Stimulated activated naive CD8-positive, alpha-beta T cell treated with anti-CD3 and anti-CD28 coated beads, Interleukin-15, Interleukin-2, amounts not matched to agents 100 ng/mL and 50 ng/mL, for 24 hours (primary cell): ENCODE data around the gene SYNPR.

ENCODE experiments used
- H3K27ac Mint-ChIP-seq: one replicate; pipeline ENCODE4 v1.8.0; 2021; ENCODE audit warnings: mild to moderate bottlenecking, mixed read lengths
- H3K27me3 Mint-ChIP-seq: one replicate; pipeline ENCODE4 v1.8.0; 2021; ENCODE audit warnings: mixed read lengths
- H3K36me3 Mint-ChIP-seq: one replicate; pipeline ENCODE4 v1.8.0; 2021; ENCODE audit warnings: low read depth, mixed read lengths
- H3K4me1 Mint-ChIP-seq: one replicate; pipeline ENCODE4 v1.8.0; 2021; ENCODE audit warnings: low read depth, mixed read lengths
- H3K4me3 Mint-ChIP-seq: one replicate; pipeline ENCODE4 v1.8.0; 2021; ENCODE audit warnings: mild to moderate bottlenecking, mixed read lengths
- H3K9me3 Mint-ChIP-seq: one replicate; pipeline ENCODE4 v1.8.0; 2021; ENCODE audit warnings: mixed read lengths

Gene SYNPR

GRCh38 chr3:63386568-63386967, 108.5 kb downstream of the SYNPR start:
- Mint-ChIP-seq H3K9me3 (peaks cover 5% of the 10 kb centered on the region), H3K4me3 (no peak overlapping the region), H3K27me3 (no peaks in the 10 kb centered on the region), H3K4me1 (no peaks in the 10 kb centered on the region), H3K27ac (no peak overlapping the region), H3K36me3 (no peaks in the 10 kb centered on the region)

- no peaks in the 10 kb centered on the region for H3K27me3 Mint-ChIP-seq
- no peaks in the 10 kb centered on the region for H3K36me3 Mint-ChIP-seq
- no peak overlapping the region for H3K4me3 Mint-ChIP-seq
- no peaks in the 10 kb centered on the region for H3K4me1 Mint-ChIP-seq
- no peak overlapping the region for H3K27ac Mint-ChIP-seq
- peaks cover 3% of the 10 kb centered on the region for H3K9me3 Mint-ChIP-seq
These were observed 109.5 kb downstream of the SYNPR start for GRCh38 chr3:63387568-63387967.

- no peaks in the 10 kb centered on the region for H3K27me3 Mint-ChIP-seq
- no peaks in the 10 kb centered on the region for H3K4me1 Mint-ChIP-seq
- no peaks in the 10 kb centered on the region for H3K36me3 Mint-ChIP-seq
- no peaks in the 10 kb centered on the region for H3K9me3 Mint-ChIP-seq
- no peak overlapping the region for H3K4me3 Mint-ChIP-seq
- H3K27ac Mint-ChIP-seq = no peak overlapping the region
These were observed 112.7 kb downstream of the SYNPR start for GRCh38 chr3:63390710-63391230.

GRCh38 chr3:63395960-63396359, 117.9 kb downstream of the SYNPR start:
- H3K27me3 Mint-ChIP-seq = no peaks in the 10 kb centered on the region
- no peaks in the 10 kb centered on the region for H3K4me1 Mint-ChIP-seq
- H3K9me3 Mint-ChIP-seq = no peaks in the 10 kb centered on the region
- no peak overlapping the region for H3K4me3 Mint-ChIP-seq
- H3K27ac Mint-ChIP-seq = no peak overlapping the region
- H3K36me3 Mint-ChIP-seq = no peaks in the 10 kb centered on the region

GRCh38 chr3:63400246-63400860, 122.2 kb downstream of the SYNPR start:
- Mint-ChIP-seq H3K9me3 (no peaks in the 10 kb centered on the region), H3K27ac (no peak overlapping the region), H3K27me3 (no peaks in the 10 kb centered on the region), H3K4me1 (no peaks in the 10 kb centered on the region), H3K4me3 (no peak overlapping the region), H3K36me3 (no peaks in the 10 kb centered on the region)

- Mint-ChIP-seq H3K9me3 (no peaks in the 10 kb centered on the region), H3K4me3 (no peak overlapping the region), H3K4me1 (no peaks in the 10 kb centered on the region), H3K36me3 (no peaks in the 10 kb centered on the region), H3K27ac (no peak overlapping the region), H3K27me3 (no peaks in the 10 kb centered on the region)
These were observed 127.8 kb downstream of the SYNPR start for GRCh38 chr3:63405882-63406281.

GRCh38 chr3:63413523-63413922, 135.4 kb downstream of the SYNPR start:
- Mint-ChIP-seq H3K4me1 (no peaks in the 10 kb centered on the region), H3K27me3 (no peaks in the 10 kb centered on the region), H3K36me3 (no peaks in the 10 kb centered on the region), H3K27ac (no peak overlapping the region), H3K4me3 (no peak overlapping the region), H3K9me3 (no peaks in the 10 kb centered on the region)

GRCh38 chr3:63414607-63415006, 136.5 kb downstream of the SYNPR start:
- no peaks in the 10 kb centered on the region for H3K36me3 Mint-ChIP-seq
- H3K27me3 Mint-ChIP-seq = no peaks in the 10 kb centered on the region
- H3K27ac Mint-ChIP-seq = no peak overlapping the region
- H3K4me1 Mint-ChIP-seq = no peaks in the 10 kb centered on the region
- H3K9me3 Mint-ChIP-seq = no peaks in the 10 kb centered on the region
- H3K4me3 Mint-ChIP-seq = no peak overlapping the region

GRCh38 chr3:63429905-63430304, 151.8 kb downstream of the SYNPR start:
- H3K27ac Mint-ChIP-seq = no peak overlapping the region
- H3K9me3 Mint-ChIP-seq = no peaks in the 10 kb centered on the region
- H3K27me3 Mint-ChIP-seq = no peaks in the 10 kb centered on the region
- no peaks in the 10 kb centered on the region for H3K36me3 Mint-ChIP-seq
- H3K4me3 Mint-ChIP-seq = no peak overlapping the region
- H3K4me1 Mint-ChIP-seq = no peaks in the 10 kb centered on the region

GRCh38 chr3:63430875-63431274, 152.8 kb downstream of the SYNPR start:
- Mint-ChIP-seq H3K4me1 (no peaks in the 10 kb centered on the region), H3K27me3 (no peaks in the 10 kb centered on the region), H3K4me3 (no peak overlapping the region), H3K36me3 (no peaks in the 10 kb centered on the region), H3K27ac (no peak overlapping the region), H3K9me3 (no peaks in the 10 kb centered on the region)

- Mint-ChIP-seq H3K36me3 (no peaks in the 10 kb centered on the region), H3K4me3 (no peak overlapping the region), H3K9me3 (no peaks in the 10 kb centered on the region), H3K27ac (no peak overlapping the region), H3K4me1 (no peaks in the 10 kb centered on the region), H3K27me3 (peaks cover 3% of the 10 kb centered on the region)
These were observed 159.8 kb downstream of the SYNPR start for GRCh38 chr3:63437858-63438257.

- no peak overlapping the region for H3K4me3 Mint-ChIP-seq
- H3K4me1 Mint-ChIP-seq = no peaks in the 10 kb centered on the region
- H3K36me3 Mint-ChIP-seq = no peaks in the 10 kb centered on the region
- no peak overlapping the region for H3K27ac Mint-ChIP-seq
- H3K27me3 Mint-ChIP-seq = peaks cover 3% of the 10 kb centered on the region
- no peaks in the 10 kb centered on the region for H3K9me3 Mint-ChIP-seq
These were observed 160.8 kb downstream of the SYNPR start for GRCh38 chr3:63438826-63439371.

- H3K27me3 Mint-ChIP-seq = peaks cover 3% of the 10 kb centered on the region
These were observed 163.2 kb downstream of the SYNPR start for GRCh38 chr3:63441262-63441661.

GRCh38 chr3:63442918-63443317, 164.8 kb downstream of the SYNPR start:
- Mint-ChIP-seq H3K27me3 (no peaks in the 10 kb centered on the region), H3K27ac (no peak overlapping the region), H3K36me3 (no peaks in the 10 kb centered on the region), H3K4me3 (no peak overlapping the region), H3K9me3 (no peaks in the 10 kb centered on the region), H3K4me1 (no peaks in the 10 kb centered on the region)

More at GRCh38 chr3:63441262-63441661, 163.2 kb downstream of the SYNPR start:
- Mint-ChIP-seq H3K9me3 (no peaks in the 10 kb centered on the region), H3K4me3 (no peak overlapping the region), H3K27ac (no peak overlapping the region), H3K36me3 (no peaks in the 10 kb centered on the region), H3K4me1 (no peaks in the 10 kb centered on the region)

GRCh38 chr3:63450023-63450422, 171.9 kb downstream of the SYNPR start:
- H3K27me3 Mint-ChIP-seq = peaks cover 2% of the 10 kb centered on the region
- no peak overlapping the region for H3K4me3 Mint-ChIP-seq
- H3K36me3 Mint-ChIP-seq = no peaks in the 10 kb centered on the region
- no peaks in the 10 kb centered on the region for H3K4me1 Mint-ChIP-seq
- H3K9me3 Mint-ChIP-seq = no peaks in the 10 kb centered on the region
- no peak overlapping the region for H3K27ac Mint-ChIP-seq
